Measurements from ENCODE around the gene ACBD4. TPM values are rescaled to one million over a fixed set of nuclear protein-coding genes. Genes with fewer than 3 reads are reported as not detected.
A peak's percentile ranks its signal among the peaks of the same experiment; 100 is the strongest.

ACBD4 gene
- total and polyA plus RNA-seq, 2 of the 13 experiments (the other 11 are each of a cell fraction or from before 2014, with no cell fraction given), result 16.1 to 26.9 TPM

GRCh38 chr17:45131616-45132319 lies 3.7 kb upstream of the ACBD4 start (continued):
- peak; percentile 73; the same call in 1 of the 2 replicates for TF ChIP-seq ZNF275 (CRISPR knock-in tag; IDR thresholded peaks at IDR 0.05; ENCODE audit: borderline replicate concordance)
- peak; percentile 98 for TF ChIP-seq ZBTB7A (CRISPR knock-in tag; IDR thresholded peaks at IDR 0.05)
- no peak for TF ChIP-seq SRF (IDR thresholded peaks at IDR 0.05; ENCODE audit: low read depth, low read length)
- TF ChIP-seq ZNF256 (CRISPR knock-in tag; conservative IDR thresholded peaks at IDR 0.05), result 0 out of 2 replicates have a peak, but pooled peaks have one; percentile 27
- no peak for TF ChIP-seq LRRFIP1 (CRISPR knock-in tag; conservative IDR thresholded peaks at IDR 0.05)
- TF ChIP-seq RARG (CRISPR knock-in tag; IDR thresholded peaks at IDR 0.05; ENCODE audit: low read depth), result no peak
- no peak for TF ChIP-seq SNAPC2 (CRISPR knock-in tag; IDR thresholded peaks at IDR 0.05)
- no peak for TF ChIP-seq ZBTB4 (CRISPR knock-in tag; IDR thresholded peaks at IDR 0.05; ENCODE audit: borderline replicate concordance)
- TF ChIP-seq ZHX1 (CRISPR knock-in tag; IDR thresholded peaks at IDR 0.05; ENCODE audit: low read depth), result no peak
- no peak for TF ChIP-seq IRF9 (CRISPR knock-in tag; IDR thresholded peaks at IDR 0.05; ENCODE audit: borderline replicate concordance)
- TF ChIP-seq ATF6 (CRISPR knock-in tag; conservative IDR thresholded peaks at IDR 0.05), result no peak
- 0 out of 2 replicates have a peak, but pooled peaks have one; percentile 5 for TF ChIP-seq ETV5 (CRISPR knock-in tag; IDR thresholded peaks at IDR 0.05; ENCODE audit: borderline replicate concordance)
- no peak for TF ChIP-seq ZNF749 (CRISPR knock-in tag; IDR thresholded peaks at IDR 0.05; ENCODE audit: borderline replicate concordance)
- TF ChIP-seq SNAPC5 (CRISPR knock-in tag; IDR thresholded peaks at IDR 0.05; ENCODE audit: borderline replicate concordance), result no peak
